Stomach (tissue), 9 donors: ENCODE measurements around the gene CCDC107. TPM values are rescaled to one million over a fixed set of nuclear protein-coding genes. Genes with fewer than 3 reads are reported as not detected.

ENCODE experiments used
- DNase-seq, 2 donors: peaks; one replicate each; pipeline versions ENCODE4 v3.0.0 to v3.0.0-alpha.2; 2013 to 2019
- H3K27ac ChIP-seq, 5 donors: fragments of 200-600 bp in 4 of 5; sonication (generic) in 4 of 5; one replicate each; pipeline ENCODE4 v1.5.1; 2013 to 2019; ENCODE audit warnings: mild to moderate bottlenecking in 1 of 5, moderate library complexity in 1 of 5
- H3K27me3 ChIP-seq, 3 donors: fragments of 200-600 bp; sonication (generic); one replicate each; pipeline ENCODE4 v1.5.1; 2017 to 2019; ENCODE audit warnings: mixed run types in 1 of 3
- H3K36me3 ChIP-seq, 4 donors: fragments of 200-600 bp; sonication (generic); 1 replicate in 3 of 4; 2 replicates in 1 of 4; pipeline ENCODE4 v1.5.1; 2016 to 2019
- H3K4me1 ChIP-seq, 4 donors: fragments of 200-600 bp; sonication (generic); one replicate each; pipeline ENCODE4 v1.5.1; 2016 to 2019
- H3K4me3 ChIP-seq, 4 donors: fragments of 200-600 bp; sonication (generic) in 3 of 4; one replicate each; pipeline ENCODE4 v1.5.1; 2016 to 2019; ENCODE audit warnings: mild to moderate bottlenecking in 1 of 4
- H3K9me3 ChIP-seq, 4 donors: fragments of 200-600 bp; sonication (generic); one replicate each; pipeline ENCODE4 v1.5.1; 2016 to 2019
- EP300 ChIP-seq: sonication (generic); formaldehyde crosslinking; IDR thresholded peaks from one replicate; pipeline ENCODE4 v1.6.1; 2017; ENCODE audit warnings: antibody characterized with exemption
- POLR2A ChIP-seq, 4 donors: fragments of 450-650 bp; IDR thresholded peaks; one replicate each; pipeline ENCODE4 v1.6.1; 2016; ENCODE audit warnings: antibody characterized with exemption in 4 of 4, control low read depth in 2 of 4, mild to moderate bottlenecking in 1 of 4, moderate library complexity in 1 of 4
- POLR2AphosphoS5 ChIP-seq, 3 donors: sonication (generic); formaldehyde crosslinking; IDR thresholded peaks; one replicate each; pipeline ENCODE4 v1.6.1; 2016; ENCODE audit warnings: antibody characterized with exemption in 3 of 3
- WGBS, 5 donors: extraction: QIAGEN DNeasy Blood & Tissue Kit in 3 of 5; methylation state at CpG; one replicate each; pipeline versions ENCODE4 v1.1.5 to v1.1.7; 2013 to 2018; 5-methylcytosine and 5-hydroxymethylcytosine counted together
- intact Hi-C: fragments of 100-400 bp; cut with DNase I; formaldehyde crosslinking; loops from one replicate; pipeline ENCODE4 v1.15.1; 2023; ENCODE audit warnings: low total_unique reads
- polyA plus RNA-seq, 3 donors: library from polyadenylated mRNA; stranded (reverse); fragments of 200-250 nt; gene quantifications; one replicate each; pipeline ENCODE4 v1.2.3, GENCODE V29; 2013
- total RNA-seq, 5 donors: library from RNA; depleted of rRNA; stranded (reverse); fragments of >200 nt; gene quantifications; one replicate each; pipeline versions ENCODE4 v1.1.0 to v1.2.3, GENCODE V29; 2014 to 2016
- TF ChIP-seq, protein P1 (sequence below), 7 experiments: fragments of 450-650 bp in 4 of 7; fragments of 200-600 bp in 3 of 7; sonication (generic) in 3 of 7; IDR thresholded peaks; one replicate each; pipeline ENCODE4 v1.5.1; 2016 to 2019; ENCODE audit warnings: antibody characterized with exemption in 7 of 7, control low read depth in 2 of 7, mild to moderate bottlenecking in 1 of 7
- donor health status: healthy with polysubstance abuse.
- donor health status: Bipolar disorder and iron deficiency.
- donor health status: healthy.

CCDC107 gene
- total and polyA plus RNA-seq, 8 donors = 15.6 to 104 (median 44.3) TPM

DNA sequence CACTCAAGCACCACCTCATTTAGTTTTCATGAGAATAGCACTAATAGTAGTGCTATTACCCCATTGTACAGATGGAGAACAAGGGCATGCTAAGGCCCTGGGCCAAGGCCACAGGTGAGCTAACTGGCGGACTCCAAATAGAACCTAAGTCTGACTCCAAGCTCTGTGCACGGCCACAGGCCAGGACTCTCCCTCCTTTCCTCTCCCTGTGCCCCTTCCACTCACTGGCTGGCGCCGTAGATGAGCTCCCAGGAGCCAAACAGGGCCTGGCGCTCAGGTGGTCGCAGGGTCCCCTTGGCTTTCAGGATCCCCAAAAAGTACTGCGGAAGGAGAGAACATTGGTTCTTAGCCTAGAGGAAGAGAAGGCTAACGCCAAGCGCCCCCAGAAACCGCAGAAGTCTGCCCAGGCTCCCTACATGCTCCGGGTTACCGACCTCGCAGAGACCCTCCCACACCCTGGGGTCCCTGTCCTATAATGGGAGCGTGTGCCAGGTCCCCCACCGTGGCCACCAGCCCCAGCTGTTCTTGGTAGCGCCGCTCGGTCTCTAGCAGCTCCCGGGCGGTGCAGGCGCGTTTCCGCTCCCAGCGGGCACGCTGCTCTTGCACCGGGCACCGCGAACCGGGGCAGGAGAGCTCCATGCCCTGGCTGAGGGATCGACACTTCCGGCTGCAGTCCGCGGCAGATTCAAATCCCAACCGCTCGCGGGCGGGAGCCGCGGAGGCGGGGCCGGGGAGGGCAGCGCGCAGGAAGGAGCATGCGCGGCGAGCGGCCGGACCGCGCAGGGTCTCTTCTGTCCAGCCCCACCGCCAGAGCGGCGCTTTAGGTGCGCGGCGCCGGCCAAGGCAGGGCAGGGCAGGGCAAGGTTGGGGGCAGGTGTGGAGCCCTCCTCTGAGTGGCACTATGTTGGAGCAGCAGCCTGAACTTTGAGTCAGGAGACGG is 6.7 kb downstream of the CCDC107 start, which contains the start of gene ARHGEF39:
ARHGEF39 (minus strand) TSS at position 665 of the 940 bp plus-strand sequence; CDS start at position 639, 26 bp downstream.
- Histone ChIP-seq H3K9me3 (no peaks in the 10 kb centered on the region), H3K27ac (peak within 1 kb of the TSS; percentile 83 to 100 (median 95)), H3K27me3 (no peaks in the 10 kb centered on the region), H3K4me3 (peak within 1 kb of the TSS; percentile 44 to 56 (median 54)), H3K4me1 (peaks cover 50 to 81% (median 69%) of the 10 kb centered on the region in 4 donors), H3K36me3 (peaks cover 10 to 25% (median 16%) of the 10 kb centered on the region in 4 donors)
- DNase-seq = peak; percentile 89 to 95
- WGBS, 5 donors = 3 to 20% (median 5%) methylated on average over 18 to 58 of the region's 58 CpGs
- intact Hi-C loops = no loop called here
- TF ChIP-seq, protein P1, sequence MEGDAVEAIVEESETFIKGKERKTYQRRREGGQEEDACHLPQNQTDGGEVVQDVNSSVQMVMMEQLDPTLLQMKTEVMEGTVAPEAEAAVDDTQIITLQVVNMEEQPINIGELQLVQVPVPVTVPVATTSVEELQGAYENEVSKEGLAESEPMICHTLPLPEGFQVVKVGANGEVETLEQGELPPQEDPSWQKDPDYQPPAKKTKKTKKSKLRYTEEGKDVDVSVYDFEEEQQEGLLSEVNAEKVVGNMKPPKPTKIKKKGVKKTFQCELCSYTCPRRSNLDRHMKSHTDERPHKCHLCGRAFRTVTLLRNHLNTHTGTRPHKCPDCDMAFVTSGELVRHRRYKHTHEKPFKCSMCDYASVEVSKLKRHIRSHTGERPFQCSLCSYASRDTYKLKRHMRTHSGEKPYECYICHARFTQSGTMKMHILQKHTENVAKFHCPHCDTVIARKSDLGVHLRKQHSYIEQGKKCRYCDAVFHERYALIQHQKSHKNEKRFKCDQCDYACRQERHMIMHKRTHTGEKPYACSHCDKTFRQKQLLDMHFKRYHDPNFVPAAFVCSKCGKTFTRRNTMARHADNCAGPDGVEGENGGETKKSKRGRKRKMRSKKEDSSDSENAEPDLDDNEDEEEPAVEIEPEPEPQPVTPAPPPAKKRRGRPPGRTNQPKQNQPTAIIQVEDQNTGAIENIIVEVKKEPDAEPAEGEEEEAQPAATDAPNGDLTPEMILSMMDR (IDR thresholded peaks at IDR 0.05) = peak in 1 of 7 experiments; percentile 21
- TF ChIP-seq POLR2AphosphoS5 (IDR thresholded peaks at IDR 0.05) = peak; percentile 49 to 87 (median 69)
- TF ChIP-seq EP300 = no peak

DNA sequence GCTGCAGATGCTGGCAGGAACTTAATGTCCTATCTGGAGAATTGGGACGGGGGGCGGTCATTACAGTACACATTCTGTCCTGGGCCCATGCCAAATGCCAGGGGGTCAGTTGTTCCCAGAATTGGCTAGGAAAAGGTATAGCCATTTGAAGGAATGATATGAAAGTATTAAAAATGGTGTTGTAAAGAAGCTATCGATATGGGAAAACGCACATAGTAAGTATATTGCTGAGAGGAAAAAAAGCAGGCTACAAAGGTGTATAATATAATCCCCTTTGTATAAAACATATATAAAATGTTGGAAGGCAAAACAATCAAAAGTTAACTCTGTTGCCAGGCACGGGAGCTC is 7.4 kb downstream of the CCDC107 start:
- intact Hi-C loops = no loop called here
- H3K9me3 ChIP-seq = no peaks in the 10 kb centered on the region

DNA sequence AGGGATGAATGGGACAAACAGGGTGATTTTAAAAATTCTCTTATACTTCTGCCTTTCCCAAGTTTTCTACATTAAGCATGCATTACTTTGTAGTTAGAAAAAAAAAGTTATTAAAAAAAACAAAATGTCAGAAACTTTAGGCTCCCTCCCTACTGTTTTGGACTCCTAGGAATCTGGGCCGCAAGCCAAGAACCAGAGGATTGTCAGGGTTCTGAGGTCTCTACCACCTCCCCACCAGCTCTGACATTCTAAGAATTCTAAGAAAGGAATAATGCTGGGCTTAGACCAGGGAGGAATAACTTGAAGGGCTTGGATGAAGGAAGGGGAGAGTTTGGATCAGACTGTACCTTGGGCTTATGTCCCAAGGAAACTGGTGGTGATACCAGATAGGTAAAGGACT is 8.0 kb downstream of the CCDC107 start:
- TF ChIP-seq, protein P1 (IDR thresholded peaks at IDR 0.05) = no peak
- TF ChIP-seq EP300 (no peak), POLR2AphosphoS5 (IDR thresholded peaks at IDR 0.05) (no peak), POLR2A (IDR thresholded peaks at IDR 0.05) (no peak)
- intact Hi-C loops = no loop called here
- no peak for DNase-seq
- 57 to 76% (median 65%) methylated on average over 1 of the region's 1 CpG for WGBS, 5 donors
- Histone ChIP-seq H3K4me3 (no peak overlapping the region), H3K9me3 (no peaks in the 10 kb centered on the region), H3K27ac (peak overlapping the region in 4 of 5 donors; percentile 35 to 100 (median 91)), H3K4me1 (peaks cover 44 to 78% (median 62%) of the 10 kb centered on the region in 4 donors), H3K36me3 (peaks cover 0 to 15% (median 4%) of the 10 kb centered on the region in 4 donors), H3K27me3 (no peaks in the 10 kb centered on the region)

More for the DNA sequence above, 7.4 kb downstream of the CCDC107 start:
- no peak for DNase-seq
- H3K36me3 ChIP-seq = peaks cover 5 to 21% (median 10%) of the 10 kb centered on the region in 4 donors
- 10 to 21% (median 16%) methylated on average over 5 of the region's 5 CpGs for WGBS, 5 donors
- H3K27me3 ChIP-seq = no peaks in the 10 kb centered on the region
- peak overlapping the region; percentile 44 to 56 (median 54) for H3K4me3 ChIP-seq
- peaks cover 50 to 81% (median 68%) of the 10 kb centered on the region in 4 donors for H3K4me1 ChIP-seq
- H3K27ac ChIP-seq = peak overlapping the region; percentile 83 to 100 (median 95)
- TF ChIP-seq, protein P1 (IDR thresholded peaks at IDR 0.05) = no peak
- no peak for TF ChIP-seq POLR2AphosphoS5 (IDR thresholded peaks at IDR 0.05)
- TF ChIP-seq EP300 = no peak
- TF ChIP-seq POLR2A (IDR thresholded peaks at IDR 0.05) = no peak

DNA sequence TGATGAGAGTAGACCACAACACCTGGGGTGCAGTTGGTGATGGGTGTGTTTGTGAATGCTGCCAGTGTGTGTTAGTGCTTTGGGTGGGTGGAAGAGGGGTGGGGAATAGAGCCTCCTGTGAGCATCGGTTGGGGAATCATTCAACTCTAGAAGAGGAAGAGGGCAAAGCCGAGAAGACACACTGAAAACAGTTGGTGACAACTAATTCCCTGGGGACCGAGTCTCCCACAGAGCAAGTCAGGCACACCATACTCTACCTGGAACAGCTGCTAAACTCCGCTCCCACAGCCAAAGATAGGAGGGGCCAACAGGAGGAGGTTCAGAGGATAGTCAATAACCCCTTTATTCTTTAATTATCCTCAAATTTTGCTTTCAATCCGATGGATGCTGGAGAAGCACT is 8.5 kb downstream of the CCDC107 start:
- TF ChIP-seq POLR2AphosphoS5 (IDR thresholded peaks at IDR 0.05) = no peak
- TF ChIP-seq EP300 = no peak
- TF ChIP-seq, protein P1 (IDR thresholded peaks at IDR 0.05) = no peak
- no peak for TF ChIP-seq POLR2A (IDR thresholded peaks at IDR 0.05)
- WGBS, 5 donors = 88 to 95% (median 93%) methylated on average over 5 of the region's 5 CpGs
- peak overlapping the region in 3 of 5 donors; percentile 83 to 100 (median 99) for H3K27ac ChIP-seq
- no peak for DNase-seq
- no peaks in the 10 kb centered on the region for H3K9me3 ChIP-seq
- H3K27me3 ChIP-seq = no peaks in the 10 kb centered on the region
- peaks cover 45 to 73% (median 57%) of the 10 kb centered on the region in 4 donors for H3K4me1 ChIP-seq
- H3K36me3 ChIP-seq = peaks cover 0 to 11% (median 2%) of the 10 kb centered on the region in 4 donors
- no peak overlapping the region for H3K4me3 ChIP-seq
- intact Hi-C loops = no loop called here
